Medulla oblongata (tissue), 1 donor: Measurements from ENCODE around the gene KAT5.
"Not testable (repeated sequence)": the region's sequence is repeated elsewhere in the genome, so short reads cannot be mapped to it uniquely, and the experiment has no call there.

Experiments
- DNase-seq: peaks from one replicate; pipeline ENCODE4 v3.0.0-alpha.2; 2015; ENCODE audit errors: extremely low spot score

KAT5 gene

DNA sequence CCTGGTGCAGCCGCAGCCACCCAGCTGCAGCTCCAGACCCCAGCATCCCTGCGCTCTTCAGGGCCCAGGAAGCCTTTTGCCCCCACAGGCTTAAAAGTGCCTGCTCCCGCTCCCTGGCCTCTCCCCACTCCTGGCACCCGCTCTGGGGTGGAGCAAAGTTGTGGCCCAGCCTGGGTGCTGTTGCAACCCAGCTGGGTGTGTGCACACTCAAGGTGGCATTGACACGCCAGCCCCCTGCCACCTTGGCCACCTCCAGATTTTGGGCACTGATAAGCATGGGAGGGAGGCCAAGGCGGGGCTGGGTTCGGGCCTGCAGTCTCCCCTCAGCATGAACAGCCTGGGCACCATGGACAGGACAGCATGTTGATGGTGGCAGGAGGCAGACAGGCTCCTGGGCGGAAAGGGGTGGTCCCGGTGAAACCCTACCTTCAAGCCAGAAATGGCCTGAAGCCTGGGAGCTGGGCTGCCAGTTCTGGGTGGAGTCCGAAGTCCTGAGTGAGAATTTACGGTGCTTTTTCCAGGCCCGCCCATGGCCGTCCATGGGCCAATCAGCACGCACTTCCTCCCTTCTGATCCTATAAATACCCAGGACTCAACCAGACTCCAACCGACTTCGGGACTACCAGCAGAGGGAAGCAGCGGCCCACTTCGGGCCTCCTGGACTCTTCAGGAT is 32.1 kb downstream of the KAT5 start:
- no peak for DNase-seq

GRCh38 chr11:65744699-65745042 is 32.6 kb downstream of the KAT5 start:
- DNase-seq: no peak

DNA sequence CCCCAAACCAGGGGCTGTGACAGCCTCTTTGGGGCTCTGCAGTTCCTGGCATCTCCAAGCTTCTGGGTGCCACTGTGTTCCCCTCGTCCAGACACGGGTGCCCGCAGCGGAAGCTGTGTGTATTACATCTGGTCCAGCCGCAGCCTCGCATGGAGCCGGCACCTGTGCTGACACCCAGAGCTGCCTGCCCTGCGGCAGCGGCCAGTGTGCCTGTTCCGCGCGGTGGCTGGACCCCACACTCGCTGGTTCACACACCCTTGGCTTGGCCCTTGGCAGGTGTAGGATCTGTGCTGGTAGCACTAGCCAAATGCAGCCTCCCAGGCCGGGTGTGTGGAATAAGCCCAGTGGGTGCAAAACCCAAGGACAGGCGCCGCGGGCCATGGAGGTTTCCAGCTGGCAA is 33.0 kb downstream of the KAT5 start:
- no peak for DNase-seq

DNA sequence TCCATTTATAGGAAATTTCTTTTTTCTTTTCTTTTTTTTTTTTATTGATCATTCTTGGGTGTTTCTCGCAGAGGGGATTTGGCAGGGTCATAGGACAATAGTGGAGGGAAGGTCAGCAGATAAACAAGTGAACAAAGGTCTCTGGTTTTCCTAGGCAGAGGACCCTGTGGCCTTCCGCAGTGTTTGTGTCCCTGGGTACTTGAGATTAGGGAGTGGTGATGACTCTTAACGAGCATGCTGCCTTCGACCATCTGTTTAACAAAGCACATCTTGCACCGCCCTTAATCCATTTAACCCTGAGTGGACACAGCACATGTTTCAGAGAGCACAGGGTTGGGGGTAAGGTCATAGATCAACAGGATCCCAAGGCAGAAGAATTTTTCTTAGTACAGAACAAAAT is 50.1 kb downstream of the KAT5 start:
- not testable (repeated sequence) for DNase-seq

DNA sequence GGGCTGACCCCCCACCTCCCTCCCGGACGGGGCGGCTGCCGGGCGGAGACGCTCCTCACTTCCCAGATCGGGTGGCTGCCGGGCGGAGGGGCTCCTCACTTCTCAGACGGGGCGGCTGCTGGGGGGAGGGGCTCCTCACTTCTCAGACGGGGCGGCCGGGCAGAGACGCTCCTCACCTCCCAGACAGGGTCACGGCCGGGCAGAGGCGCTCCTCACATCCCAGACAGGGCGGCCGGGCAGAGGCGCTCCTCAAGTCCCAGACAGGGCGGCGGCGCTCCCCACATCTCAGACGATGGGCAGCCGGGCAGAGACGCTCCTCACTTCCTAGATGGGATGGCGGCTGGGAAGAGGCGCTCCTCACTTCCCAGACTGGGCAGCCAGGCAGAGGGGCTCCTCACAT is 50.8 kb downstream of the KAT5 start:
- DNase-seq: not testable (repeated sequence)

GRCh38 chr11:65764434-65764833 is 52.4 kb downstream of the KAT5 start:
- DNase-seq: no peak

GRCh38 chr11:65766535-65766934 is 54.5 kb downstream of the KAT5 start:
- DNase-seq: no peak

- no peak for DNase-seq
Measured at GRCh38 chr11:65767406-65767805, 55.4 kb downstream of the KAT5 start.

DNA sequence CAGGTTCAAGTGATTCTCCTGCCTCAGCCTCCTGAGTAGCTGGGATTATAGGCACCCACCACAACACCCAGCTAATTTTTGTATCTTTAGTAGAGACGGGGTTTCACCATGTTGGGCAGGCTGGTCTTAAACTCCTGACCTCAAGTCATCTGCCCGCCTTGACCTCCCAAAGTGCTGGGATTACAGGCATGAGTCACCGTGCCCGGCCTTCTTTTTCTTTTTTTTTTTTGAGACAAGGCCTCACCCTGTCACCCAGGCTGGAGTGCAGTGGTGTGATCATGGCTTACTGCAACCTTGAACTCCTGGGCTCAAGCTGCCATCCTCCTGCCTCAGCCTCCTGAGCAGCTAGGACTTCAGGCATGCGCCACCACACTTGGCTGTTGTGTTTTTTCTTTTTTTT is 55.8 kb downstream of the KAT5 start:
- not testable (repeated sequence) for DNase-seq
